NCI-H1417 treated with DMSO at 0.1 percent for 48 hours (cell line): Measurements from ENCODE around the gene LGR4.

Source experiments
- DNase-seq: peaks from one replicate; lab custom pipeline; 2025; lab: John Stamatoyannopoulos, UW

LGR4 gene

DNA sequence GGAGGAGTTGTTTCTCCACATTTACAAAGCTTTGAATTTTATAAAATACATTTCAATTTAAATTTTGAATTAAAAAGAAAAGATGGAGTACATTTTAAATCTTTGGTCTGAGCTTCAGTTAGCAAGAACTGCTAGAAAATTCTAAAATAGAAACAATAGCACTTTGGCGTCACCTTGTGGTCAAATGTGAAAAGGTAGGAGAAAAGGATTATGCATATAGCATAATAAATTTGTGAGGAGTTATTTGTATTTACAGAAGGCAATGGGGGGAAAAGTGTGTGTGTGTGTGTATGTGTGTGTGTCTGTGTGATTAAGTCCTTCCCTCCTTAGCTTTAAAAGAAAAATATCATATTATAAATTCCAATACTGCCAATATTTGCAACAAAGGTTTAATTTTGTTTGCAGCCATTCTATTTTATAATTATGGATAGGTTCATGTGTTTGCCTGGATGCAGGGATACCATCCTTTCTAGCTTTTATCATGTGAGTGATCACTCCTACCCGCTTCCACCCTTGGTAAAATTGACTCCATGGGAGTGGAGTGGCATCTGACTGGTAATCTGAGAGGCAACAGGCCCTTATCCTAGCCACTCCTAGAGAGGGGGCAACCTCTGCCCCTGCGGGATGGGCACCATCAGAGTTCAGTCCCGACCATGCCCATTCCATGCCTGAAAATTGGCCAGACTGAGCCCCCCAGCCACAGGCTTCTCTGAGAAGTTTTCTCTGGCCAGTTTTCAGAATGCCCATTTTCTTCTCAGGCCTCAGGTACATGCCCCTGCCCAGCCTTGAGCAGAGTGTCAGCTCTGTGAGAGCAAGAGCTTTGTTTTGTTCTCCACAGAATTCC, 13.6 kb upstream of the LGR4 start:
- DNase-seq, result no peak

DNA sequence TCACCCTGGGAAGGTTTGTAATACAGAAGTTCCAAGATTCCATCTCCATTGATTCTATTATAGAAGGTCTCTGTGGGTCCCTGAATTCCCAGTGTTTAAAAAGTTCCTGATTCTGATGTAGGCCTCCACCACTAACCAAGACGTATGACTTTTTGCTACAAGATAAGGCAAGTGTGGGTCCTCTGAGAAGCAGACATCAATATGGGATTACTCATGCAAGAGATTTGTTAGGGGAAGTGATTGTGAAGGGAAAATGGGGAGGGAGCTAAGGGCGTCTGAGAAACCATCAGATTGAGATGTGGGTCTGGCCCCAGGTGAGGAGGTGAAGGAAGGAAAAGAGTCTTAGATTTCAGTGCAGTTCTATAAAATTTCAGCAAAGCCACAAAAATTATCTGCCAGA, 10.2 kb upstream of the LGR4 start:
- no peak for DNase-seq

DNA sequence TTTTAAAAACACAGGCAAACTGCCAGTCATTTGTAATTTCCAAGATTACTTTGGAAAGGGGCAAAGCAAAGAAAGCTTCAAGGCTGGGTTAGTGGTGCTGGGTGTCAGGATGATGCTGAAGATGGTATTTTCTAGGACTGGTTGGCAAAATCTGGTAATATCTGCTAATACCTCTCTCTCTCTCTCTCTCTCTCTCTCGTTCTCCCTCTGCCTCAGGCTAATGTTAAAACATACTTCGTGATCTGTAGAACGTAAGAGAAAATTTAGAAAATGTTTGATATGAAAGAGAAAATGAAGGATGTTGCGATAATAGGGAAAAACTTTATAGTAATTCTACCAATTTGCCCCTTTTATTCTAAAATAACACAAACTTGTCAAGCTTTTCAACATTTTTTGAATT, 9.4 kb upstream of the LGR4 start:
- DNase-seq, result no peak

DNA sequence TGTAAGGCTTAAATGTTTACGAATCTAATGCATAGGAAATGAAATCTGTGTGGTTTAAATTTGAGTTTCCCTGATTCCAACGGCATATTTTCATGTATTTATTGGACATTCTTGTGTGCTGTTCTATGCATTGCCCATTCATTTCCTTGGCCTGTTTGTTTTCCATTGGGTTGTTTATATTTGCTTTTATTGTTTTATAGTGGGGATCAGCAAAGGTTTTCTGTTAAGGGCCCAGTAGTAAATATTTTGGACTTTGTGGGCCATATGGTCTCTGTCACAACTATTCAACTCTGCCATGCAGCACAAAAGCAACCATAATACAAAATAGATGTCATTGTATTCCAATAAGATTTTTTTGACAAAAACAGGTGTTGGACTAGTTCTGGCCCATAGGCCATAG, 5.2 kb upstream of the LGR4 start:
- DNase-seq, result no peak

DNA sequence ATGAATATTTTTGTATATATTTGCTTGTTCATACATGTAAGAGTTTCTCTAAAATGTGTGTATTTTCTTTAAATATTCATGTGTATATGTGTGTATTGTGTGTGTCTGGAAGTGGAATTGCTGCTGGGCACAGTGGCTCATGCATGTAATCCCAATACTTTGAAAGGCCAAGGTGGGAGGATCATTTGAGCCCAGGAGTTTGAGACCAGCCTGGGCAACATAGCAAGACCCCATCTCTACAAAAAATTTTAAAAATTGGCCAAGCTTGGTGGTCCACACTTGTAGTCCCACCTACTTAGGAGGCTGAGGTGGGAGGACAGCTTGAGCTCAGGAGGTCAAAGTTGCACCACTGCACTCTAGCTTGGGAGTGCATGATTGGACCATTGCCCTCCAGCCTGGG, 4.7 kb upstream of the LGR4 start:
- DNase-seq, result no peak

DNA sequence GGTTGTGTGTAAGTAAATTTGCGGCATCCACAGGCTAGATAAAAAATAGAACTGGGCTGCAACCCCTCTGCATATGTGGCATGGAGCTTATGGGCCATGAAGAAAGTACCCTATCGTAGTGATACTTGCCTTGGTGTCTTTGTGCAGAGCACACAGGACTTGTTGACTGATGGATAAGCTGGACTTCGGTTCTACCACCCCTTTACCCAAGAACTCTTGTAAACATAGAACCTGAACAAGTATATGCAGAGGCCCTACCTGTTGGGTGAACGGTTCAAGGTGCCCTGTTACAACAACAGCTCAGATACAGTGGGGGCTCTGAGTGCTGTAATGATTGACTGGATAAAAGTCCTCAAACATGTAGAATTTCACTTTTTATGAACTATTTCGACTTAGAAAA, 3.0 kb upstream of the LGR4 start:
- DNase-seq, result no peak

DNA sequence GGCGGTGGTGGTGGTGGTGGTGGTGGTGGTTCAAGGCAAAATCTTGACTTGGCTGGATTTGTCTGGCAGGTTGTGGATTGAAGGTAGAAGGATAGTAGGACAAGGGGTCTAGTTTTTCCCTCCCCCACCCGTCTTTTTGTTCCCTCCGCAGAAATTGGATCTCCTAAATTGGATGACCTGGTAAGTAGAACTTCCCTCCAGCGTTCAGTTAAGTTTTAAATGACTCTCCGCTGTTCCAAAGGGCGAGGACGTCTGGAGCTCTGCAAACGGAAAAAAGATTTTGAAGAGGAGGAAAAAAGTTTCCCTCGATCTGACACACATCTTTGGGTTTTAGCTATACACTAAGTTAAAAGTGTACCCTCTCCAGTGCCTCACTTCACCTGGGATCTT, 422 bp upstream of the LGR4 start:
- no peak for DNase-seq

DNA sequence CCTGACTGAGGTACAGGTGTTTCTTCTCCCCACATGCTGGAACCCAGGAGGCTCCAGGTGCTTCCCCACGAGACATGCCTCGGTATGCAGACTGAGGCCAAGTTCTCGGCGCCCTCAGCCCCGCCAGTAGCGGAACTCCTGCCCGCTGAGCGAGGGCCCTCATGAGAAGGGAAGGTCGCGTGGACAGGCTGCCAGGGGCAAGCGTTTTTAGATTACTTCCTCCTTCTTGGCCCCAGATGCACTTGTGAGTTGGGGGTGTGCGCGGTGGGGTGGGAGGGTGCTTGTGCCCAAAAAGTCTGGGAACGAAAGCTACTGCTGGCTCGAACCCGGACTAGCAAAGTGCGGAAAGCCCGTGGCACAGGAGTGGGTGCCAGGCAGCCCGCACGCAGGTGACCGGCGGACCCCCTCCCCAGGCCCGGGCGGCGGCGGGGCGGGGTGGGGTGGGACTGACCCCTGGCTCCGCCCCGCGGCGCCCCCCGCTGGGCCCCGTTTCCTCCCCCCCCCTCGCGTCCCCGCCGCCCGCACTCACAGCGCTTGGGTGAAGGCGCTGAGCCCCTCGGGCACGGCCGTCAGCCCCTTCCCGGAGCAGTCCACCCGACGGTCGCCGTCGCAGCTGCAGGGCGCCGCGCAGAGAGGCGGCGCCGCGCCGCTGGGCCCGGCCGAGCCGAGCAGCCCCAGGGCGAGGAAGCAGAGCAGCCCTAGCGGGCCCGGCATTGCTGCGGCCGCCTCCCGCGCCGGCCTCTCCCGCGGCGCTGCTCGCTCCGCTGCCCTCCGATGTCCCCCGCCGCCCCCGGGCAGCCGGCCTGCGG, 797 bp downstream of the LGR4 start:
- no peak for DNase-seq

DNA sequence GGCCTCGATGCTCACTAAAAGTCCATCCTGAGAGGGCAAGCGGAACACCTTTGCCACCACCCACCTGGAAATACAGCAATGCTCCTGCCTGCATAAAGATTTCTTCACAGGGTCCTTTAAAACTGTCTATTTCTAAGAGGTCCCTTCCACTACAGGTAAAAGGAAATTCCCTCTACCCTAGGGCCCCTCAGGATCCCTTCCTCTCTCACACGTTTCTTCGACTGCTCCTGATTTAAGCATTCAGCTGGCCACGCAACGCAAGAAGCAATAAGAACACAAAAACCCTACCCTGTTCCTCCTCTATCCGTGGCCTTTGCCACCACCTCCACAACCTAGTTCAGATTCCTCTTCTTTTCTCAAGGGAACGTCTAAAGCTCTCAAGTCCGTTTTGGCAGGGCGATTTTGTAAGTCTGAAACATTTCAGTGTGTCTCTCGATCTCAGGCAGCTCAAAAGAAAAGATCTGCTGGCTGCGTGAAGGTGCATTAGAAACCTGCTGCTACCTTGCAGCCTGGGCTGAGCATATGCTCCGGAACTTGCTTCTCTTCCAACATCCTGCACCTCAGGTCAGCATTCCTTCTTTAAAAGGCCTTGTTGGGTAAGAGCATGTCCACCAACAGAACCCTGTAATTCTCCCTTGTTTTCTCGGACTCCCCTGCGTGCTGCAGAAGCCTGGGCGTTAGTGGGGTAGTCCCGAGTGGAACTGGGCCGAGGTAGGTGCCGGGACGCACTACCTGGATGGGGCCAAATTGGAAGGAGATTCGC, 1.6 kb downstream of the LGR4 start:
- DNase-seq, result no peak

DNA sequence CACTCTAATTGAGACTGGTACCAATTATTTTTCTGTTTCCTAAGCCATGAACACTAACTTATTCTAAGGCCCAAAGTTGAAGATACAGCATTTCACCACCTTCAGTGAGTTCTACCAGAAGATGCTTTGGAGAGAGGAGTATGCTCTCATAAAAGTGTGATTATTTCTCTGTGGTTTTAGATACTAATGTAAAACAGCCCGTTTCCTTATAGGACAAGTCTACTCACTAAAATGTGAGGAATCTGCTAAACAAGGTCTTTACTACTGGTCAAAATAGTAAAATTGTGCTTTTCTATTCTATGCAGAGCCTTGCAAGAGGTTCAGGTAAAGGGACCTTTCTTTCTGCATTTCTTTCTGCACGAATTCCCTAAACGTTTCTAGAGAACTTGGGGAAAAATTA, 2.4 kb downstream of the LGR4 start:
- DNase-seq, result no peak

DNA sequence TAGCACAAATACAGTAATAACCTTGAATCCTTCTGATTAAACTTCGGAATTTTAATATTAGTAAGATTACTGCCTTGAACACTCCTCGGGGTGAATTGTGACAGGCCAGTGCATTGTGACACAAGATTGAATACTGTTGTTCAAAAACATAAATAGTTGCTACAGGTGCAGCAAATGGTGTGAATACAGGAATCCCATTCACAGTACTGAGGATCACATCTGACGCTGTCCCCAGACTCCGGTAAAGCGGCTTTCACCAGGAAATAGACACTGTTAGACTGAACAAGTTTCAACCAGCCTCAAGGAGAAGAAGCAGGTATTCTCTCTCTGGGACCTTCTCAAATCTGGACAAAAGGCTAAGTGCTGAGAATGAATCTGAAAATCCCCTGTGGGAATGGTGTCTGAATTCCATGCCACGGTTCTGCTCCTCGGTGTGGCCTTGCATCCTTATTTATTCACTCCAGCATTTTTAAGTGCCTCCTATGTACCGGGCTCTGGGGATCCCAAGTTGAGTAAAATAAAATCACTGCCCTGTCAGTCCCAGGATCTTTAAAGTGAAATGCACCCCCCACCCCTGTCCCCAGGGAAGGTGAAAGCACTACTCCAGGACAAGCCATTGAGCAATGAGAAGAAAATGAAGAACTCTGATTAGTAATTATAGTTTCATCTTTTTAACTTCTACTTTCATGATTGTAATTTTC, 3.4 kb downstream of the LGR4 start:
- DNase-seq, result no peak

DNA sequence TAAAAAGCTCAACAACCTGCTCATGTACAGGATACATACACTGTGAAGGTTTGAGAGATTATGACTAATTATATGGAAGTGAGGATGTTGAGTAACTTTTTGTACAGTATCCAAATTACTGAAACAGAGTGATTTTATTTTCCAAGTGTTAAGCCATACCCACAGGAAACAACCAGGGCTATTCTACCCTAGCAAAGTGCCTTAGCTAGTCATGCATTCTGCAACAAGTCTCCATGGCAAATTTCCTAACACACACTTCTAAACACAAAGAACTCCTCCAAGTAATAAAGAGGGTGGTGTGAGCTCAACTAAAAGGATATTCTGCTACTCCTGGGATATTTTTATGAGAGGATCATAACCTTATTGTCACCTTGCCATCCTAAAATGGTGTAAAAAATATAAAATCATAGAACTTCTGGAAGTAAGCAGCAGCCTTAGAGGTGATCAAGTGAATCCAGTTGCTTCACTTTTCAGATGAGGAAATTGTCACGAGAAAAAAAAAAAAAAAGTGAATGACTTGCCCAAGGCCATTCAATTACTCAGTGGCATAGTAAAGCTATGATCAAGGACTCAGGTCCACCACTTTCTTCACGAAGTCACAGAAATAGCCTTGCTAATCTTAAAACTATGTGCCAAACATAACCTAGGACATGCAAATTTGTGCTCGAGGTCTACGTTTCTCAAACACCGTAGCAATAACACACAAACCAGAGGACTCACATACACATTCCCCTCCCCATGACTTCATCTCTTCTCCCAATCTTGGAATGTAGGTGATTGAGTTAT, 4.2 kb downstream of the LGR4 start:
- DNase-seq, result no peak

DNA sequence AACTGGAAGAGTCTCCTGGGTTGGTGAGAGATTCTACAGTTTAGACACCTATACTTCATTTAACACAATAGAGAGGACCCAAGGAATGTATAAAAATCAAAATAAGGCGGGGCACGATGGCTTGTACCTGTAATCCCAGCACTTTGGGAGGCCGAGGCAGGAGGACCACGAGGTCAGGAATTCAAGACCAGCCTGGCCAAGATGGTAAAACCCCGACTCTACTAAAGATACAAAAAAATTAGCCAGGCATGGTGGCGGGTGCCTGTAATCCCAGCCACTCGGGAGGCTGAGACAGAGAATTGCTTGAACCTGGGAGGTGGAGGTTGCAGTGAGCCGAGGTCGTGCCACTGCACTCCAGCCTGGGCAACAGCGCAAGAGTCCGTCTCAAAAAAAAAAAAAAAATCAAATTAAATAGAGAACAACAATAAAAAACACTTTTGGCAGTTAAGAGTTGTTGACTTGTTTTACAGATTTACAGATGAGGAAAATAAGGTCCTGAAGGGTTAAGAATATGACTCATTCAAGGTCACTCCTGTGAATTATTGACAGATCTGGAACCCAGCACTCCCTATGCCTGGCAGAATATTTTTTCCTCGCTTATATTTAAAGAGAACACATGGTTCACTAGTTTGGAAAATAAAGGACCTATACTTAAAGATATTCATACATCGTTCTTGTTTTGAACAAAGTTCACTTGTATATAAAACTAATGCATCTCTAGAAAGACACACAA, 5.2 kb downstream of the LGR4 start:
- no peak for DNase-seq

DNA sequence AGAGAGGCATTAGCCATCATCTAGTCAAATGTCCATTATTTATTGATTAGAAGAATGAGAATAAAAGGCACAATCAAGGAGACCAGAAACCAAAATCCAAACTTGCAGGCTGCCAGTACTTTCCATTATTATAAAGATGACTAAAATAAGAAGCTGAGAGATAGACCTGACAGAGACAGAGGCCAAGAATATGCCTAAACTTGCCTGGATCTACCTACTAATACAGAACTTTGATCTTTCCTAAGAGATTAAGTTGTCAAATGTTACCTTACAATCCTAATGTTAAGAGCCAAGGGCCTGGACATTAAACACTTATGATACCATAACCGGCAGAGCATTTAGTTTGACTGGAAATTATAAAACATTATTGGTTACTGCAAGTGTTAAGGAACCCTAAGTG, 6.2 kb downstream of the LGR4 start:
- DNase-seq, result no peak

DNA sequence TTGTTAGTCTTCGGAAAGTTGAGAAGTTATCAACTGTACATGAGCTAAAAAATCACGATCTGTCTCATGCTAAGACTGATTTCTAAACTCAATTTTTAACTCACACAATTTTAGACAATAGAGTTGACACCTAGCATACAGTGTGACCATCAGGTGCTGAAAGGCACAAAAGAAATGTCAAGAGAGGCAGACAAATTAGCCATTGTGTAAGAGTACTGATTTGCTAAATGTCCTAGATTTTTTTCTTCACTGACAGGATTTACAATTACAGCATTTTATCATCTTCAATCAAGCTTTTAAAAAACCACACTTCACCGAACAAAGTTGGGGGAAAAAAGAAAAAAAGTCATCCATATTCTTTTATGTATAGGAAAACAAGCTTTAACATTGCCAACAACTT, 7.0 kb downstream of the LGR4 start:
- peak; percentile 28 for DNase-seq

DNA sequence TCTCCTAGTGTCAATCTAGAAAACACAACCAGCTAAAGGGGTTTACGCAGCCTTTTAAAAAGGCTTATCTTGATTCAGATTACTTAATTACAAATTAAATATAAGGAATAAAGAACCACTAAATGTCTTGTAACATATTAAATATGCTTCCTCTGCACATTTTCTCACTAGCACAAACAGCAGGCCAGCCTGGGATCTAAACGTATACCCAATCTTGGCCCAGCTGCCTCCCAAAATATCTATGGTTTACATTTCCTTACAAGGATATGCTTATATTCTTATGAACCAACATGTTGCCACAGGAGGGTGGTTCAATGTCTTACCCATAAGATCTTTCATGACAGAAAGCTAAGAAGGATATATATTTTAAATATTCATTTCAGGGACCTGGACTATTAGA, 7.7 kb downstream of the LGR4 start:
- no peak for DNase-seq

DNA sequence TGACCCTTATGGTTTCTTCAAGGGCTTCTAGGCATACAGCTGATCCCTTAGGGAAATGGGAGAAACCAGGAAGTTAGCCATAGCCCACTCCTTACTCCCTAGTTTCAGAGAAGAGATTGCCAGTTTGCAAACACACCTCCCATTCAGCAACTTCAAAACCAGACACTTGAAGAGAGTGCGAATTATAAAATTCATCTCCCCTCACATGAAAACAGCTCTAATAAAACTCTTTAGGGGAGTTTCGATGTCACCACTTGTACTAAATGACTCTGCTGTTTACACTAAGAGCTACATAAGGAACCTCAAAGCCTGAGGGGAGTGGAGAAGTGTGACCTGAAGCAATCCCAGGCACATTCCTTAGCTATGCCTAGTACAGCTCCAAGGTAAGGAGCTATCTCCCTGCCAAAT, 8.3 kb downstream of the LGR4 start:
- no peak for DNase-seq

DNA sequence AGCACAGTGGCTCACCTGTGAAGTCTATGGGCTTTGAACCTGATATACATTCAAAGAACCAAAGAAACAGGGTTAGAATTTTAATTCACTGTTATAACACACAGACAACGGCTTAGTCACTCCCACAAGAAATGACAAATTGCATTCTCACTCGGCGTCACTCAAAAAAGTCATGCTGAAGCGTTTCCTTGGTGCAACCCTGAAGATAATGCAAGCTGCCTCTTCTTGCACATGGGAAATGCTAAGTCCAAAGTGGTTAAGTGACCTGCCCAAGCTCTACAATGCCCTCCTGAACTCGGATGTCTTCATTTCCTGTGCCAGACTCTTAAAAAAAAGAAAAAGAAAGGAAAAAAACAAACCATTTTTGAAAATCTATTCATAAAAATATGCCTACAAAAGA, 10.0 kb downstream of the LGR4 start:
- no peak for DNase-seq

DNA sequence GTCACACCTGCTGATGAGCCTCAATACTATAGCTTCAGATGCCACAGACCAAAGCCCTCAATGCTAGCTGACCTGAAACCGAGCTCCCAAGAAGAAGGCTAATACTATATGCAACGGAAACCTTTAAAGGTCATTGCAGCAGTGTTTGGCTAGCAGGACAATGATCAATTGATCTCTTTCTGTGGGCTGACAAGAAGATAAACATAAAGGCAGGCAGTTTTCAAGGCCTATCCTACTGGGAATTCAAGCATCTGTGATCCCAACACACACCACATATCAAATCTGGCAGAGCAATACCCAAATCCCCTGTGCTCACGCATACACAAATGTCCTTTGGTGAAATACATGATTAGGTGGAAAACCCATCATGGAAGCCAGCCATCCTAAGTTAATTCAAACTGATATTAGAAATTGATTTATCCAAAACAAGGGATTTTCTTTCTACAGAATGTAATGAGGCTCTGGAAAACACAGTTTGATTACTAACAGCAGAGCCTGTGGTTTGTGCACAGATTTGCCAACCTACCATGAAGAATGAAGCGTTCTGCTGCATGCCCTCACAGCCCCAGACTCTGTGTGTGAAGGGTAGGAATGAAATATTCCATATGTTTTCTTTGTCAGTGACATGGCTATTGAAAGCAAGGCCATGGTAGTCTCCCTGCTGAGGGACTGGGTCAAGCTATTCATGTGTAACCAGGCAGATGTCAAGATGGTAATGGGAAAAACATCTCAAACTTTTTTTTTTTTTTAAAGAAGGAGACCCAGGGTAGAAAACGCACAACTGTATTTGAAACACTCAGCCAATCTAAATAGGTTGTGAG, 12.2 kb downstream of the LGR4 start:
- DNase-seq, result no peak

DNA sequence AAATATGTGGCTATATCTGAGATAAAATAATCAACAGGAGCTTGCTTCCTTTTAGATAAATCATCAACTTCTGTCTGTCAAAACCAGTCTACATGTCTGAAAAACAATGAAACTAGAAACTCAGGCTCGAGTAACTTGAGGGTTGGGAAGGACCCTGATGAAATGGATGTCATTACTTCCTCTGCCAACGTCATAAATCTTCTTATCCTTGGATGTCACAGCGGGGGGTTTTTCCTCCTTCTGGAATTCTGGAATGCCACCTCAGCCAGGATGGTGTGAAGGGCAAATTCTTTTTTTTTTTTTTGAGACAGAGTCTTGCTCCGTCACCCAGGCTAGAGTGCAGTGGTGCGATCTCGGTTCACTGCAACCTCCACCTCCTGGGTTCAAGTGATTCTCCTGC, 13.4 kb downstream of the LGR4 start:
- no peak for DNase-seq
